ENCODE measurements around the gene MCF2L2.

DNA sequence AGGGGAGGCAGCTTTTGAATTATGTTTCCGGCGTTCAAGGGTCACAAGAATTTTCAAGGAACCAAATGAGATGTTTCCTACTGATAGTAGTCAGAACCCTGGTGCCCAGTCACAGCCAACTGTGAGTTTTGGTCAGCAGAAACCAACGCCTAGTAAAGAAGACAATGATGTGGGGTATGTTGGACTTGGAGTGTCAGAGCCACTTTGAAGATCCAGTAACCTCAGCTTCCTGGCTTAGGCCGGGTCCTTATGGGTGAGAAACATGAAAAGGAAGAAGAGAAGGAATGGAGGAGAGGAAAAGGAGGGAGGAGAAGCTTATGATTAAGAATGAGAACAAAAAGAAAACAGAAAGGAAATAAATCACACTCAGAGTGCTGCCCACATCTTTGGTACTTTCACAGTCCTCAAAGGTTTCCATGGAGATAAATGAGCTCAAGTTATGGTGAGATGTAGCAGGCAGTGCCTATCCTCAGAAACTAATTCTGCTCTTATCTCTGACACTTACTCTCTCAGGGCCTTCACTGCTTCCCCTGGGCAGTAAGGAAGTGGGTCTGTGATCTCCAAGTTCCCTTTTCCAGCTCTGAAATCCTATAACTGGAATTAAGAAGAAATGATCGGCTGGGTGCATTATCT, 2.0 kb upstream of the MCF2L2 start:
- TF ChIP-seq CTCF (IDR thresholded peaks at IDR 0.05), result no peak
- TF ChIP-seq ZFX (IDR thresholded peaks at IDR 0.05; ENCODE audit: borderline replicate concordance), result no peak

All from 22Rv1 (cell line).